H1 (cell line): ENCODE measurements around the gene FFAR2.

Experiments
- ATF2 ChIP-seq: IDR thresholded peaks from 2 replicates; pipeline ENCODE4 v1.6.1; 2012; ENCODE audit warnings: low read length, inconsistent platforms
- CTCF ChIP-seq, 3 experiments: IDR thresholded peaks; 1 replicate in 2 of 3; 2 replicates in 1 of 3; pipeline versions ENCODE4 v1.5.1 to v1.6.1; 2011; ENCODE audit warnings: low read length in 3 of 3, mild to moderate bottlenecking in 3 of 3, inconsistent platforms in 2 of 3, low read depth in 1 of 3, moderate library complexity in 1 of 3; ENCODE audit not compliant: insufficient read depth in 1 of 3; ENCODE audit errors: control extremely low read depth in 1 of 3
- EGR1 ChIP-seq: IDR thresholded peaks from 2 replicates; pipeline ENCODE4 v1.6.1; 2011; ENCODE audit warnings: low read depth, low read length, borderline replicate concordance
- EP300 ChIP-seq, 2 experiments: IDR thresholded peaks; 1 replicate in 1 of 2; 2 replicates in 1 of 2; pipeline ENCODE4 v1.6.1; 2011 to 2012; ENCODE audit warnings: low read depth in 2 of 2, low read length in 2 of 2, mild to moderate bottlenecking in 2 of 2, borderline replicate concordance in 1 of 2, inconsistent platforms in 1 of 2, moderate library complexity in 1 of 2
- EZH2 ChIP-seq: fragments of 200-600 bp; sonication (generic); IDR thresholded peaks from 2 replicates; pipeline ENCODE4 v1.7.1; 2012; ENCODE audit warnings: low read depth, mild to moderate bottlenecking, moderate library complexity, low read length, inconsistent platforms; ENCODE audit not compliant: severe bottlenecking
- HDAC2 ChIP-seq, 2 experiments: fragments of 300-600 bp in 1 of 2; sonication (generic) in 1 of 2; IDR thresholded peaks; 2 replicates each; pipeline ENCODE4 v1.6.1; 2011 to 2012; ENCODE audit warnings: low read depth in 2 of 2, low read length in 2 of 2, mild to moderate bottlenecking in 2 of 2, moderate library complexity in 2 of 2, borderline replicate concordance in 1 of 2, inconsistent platforms in 1 of 2
- POLR2A ChIP-seq, 2 experiments: IDR thresholded peaks; 1 replicate in 1 of 2; 2 replicates in 1 of 2; pipeline ENCODE4 v1.6.1; 2011; ENCODE audit warnings: low read depth in 2 of 2, low read length in 2 of 2, mild to moderate bottlenecking in 2 of 2; ENCODE audit errors: control extremely low read depth in 1 of 2
- SP2 ChIP-seq: IDR thresholded peaks from 2 replicates; pipeline ENCODE4 v1.6.1; 2012; ENCODE audit warnings: mild to moderate bottlenecking, low read length, inconsistent platforms
- TAF1 ChIP-seq: IDR thresholded peaks from 2 replicates; pipeline ENCODE4 v1.6.1; 2011; ENCODE audit warnings: mild to moderate bottlenecking, low read depth, low read length
- USF2 ChIP-seq: IDR thresholded peaks from 2 replicates; pipeline ENCODE4 v1.6.1; 2011; ENCODE audit warnings: low read length, improper control_type of control experiment

- no peak for TF ChIP-seq POLR2A (IDR thresholded peaks at IDR 0.05; ENCODE audit: control extremely low read depth in 1 of 2, low read depth in 2 of 2, low read length in 2 of 2)
- no peak for TF ChIP-seq HDAC2 (IDR thresholded peaks at IDR 0.05; ENCODE audit: borderline replicate concordance in 1 of 2, low read depth in 2 of 2, low read length in 2 of 2)
- TF ChIP-seq SP2, result no peak
- TF ChIP-seq TAF1, result no peak
- no peak for TF ChIP-seq EGR1
- TF ChIP-seq CTCF (IDR thresholded peaks at IDR 0.05; ENCODE audit: control extremely low read depth in 1 of 3, insufficient read depth in 1 of 3, low read depth in 1 of 3, low read length in 3 of 3), result no peak
- no peak for TF ChIP-seq EZH2
- TF ChIP-seq ATF2, result no peak
- TF ChIP-seq EP300 (IDR thresholded peaks at IDR 0.05; ENCODE audit: borderline replicate concordance in 1 of 2, low read depth in 2 of 2, low read length in 2 of 2), result no peak
- TF ChIP-seq USF2, result no peak
Measured at GRCh38 chr19:35488677-35489076, 40.6 kb downstream of the FFAR2 start.
